Measurements from ENCODE around the gene LDHAL6B.

Gene LDHAL6B

GRCh38 chr15:59165726-59166125, 40.9 kb upstream of the LDHAL6B start:
- no peak overlapping the region for H3K4me3 ChIP-seq
- no peak overlapping the region for H3K27ac ChIP-seq
- DNase-seq (ENCODE audit: low spot score): no peak
- TF ChIP-seq, protein P1, sequence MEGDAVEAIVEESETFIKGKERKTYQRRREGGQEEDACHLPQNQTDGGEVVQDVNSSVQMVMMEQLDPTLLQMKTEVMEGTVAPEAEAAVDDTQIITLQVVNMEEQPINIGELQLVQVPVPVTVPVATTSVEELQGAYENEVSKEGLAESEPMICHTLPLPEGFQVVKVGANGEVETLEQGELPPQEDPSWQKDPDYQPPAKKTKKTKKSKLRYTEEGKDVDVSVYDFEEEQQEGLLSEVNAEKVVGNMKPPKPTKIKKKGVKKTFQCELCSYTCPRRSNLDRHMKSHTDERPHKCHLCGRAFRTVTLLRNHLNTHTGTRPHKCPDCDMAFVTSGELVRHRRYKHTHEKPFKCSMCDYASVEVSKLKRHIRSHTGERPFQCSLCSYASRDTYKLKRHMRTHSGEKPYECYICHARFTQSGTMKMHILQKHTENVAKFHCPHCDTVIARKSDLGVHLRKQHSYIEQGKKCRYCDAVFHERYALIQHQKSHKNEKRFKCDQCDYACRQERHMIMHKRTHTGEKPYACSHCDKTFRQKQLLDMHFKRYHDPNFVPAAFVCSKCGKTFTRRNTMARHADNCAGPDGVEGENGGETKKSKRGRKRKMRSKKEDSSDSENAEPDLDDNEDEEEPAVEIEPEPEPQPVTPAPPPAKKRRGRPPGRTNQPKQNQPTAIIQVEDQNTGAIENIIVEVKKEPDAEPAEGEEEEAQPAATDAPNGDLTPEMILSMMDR (IDR thresholded peaks at IDR 0.05): no peak

GRCh38 chr15:59166166-59166565, 40.5 kb upstream of the LDHAL6B start:
- TF ChIP-seq, protein P1 (IDR thresholded peaks at IDR 0.05): no peak
- Histone ChIP-seq H3K27ac (no peak overlapping the region), H3K4me3 (no peak overlapping the region)
- DNase-seq (ENCODE audit: low spot score): no peak

- no peak overlapping the region for H3K4me3 ChIP-seq
- DNase-seq (ENCODE audit: low spot score): no peak
- TF ChIP-seq, protein P1 (IDR thresholded peaks at IDR 0.05): no peak
- H3K27ac ChIP-seq: peak overlapping the region in 1 of 2 donors; percentile 2
Measured at GRCh38 chr15:59166601-59167265, 39.9 kb upstream of the LDHAL6B start.

- DNase-seq (ENCODE audit: low spot score): no peak
- Histone ChIP-seq H3K4me3 (no peak overlapping the region), H3K27ac (peak overlapping the region; percentile 70 to 82)
- TF ChIP-seq, protein P1 (IDR thresholded peaks at IDR 0.05): no peak
Measured at GRCh38 chr15:59168536-59168935, 38.1 kb upstream of the LDHAL6B start.

DNA sequence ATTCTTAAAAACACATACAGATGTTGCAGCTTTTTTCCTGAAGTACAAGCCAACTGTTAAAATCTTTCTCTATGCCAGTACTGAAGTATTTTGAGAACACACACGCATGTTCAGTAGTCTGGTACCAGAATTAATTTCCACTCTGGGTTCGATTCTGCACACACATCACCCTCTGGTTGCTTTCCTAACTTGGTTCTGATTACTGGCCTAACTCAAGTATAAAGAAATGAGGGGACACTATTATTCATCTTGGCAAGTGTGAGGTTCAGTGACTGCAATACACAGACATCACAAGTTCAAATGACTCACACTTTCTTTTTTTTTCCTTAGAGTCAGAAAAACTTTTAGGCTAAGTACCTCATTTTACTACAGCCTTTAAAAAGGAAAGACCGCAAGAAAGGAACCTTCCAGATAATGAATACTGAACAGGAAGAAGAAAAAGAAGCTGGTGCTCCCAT, 37.4 kb upstream of the LDHAL6B start:
- Histone ChIP-seq H3K27ac (peak overlapping the region; percentile 70 to 82), H3K4me3 (no peak overlapping the region)
- DNase-seq (ENCODE audit: low spot score): no peak
- TF ChIP-seq, protein P1 (IDR thresholded peaks at IDR 0.05): no peak

GRCh38 chr15:59170295-59171066, 36.2 kb upstream of the LDHAL6B start:
- peak; percentile 78 for DNase-seq (ENCODE audit: low spot score)
- H3K27ac ChIP-seq: peak overlapping the region; percentile 70 to 89

More at GRCh38 chr15:59170295-59171066, 36.2 kb upstream of the LDHAL6B start:
- TF ChIP-seq, protein P1 (IDR thresholded peaks at IDR 0.05): no peak
- no peak overlapping the region for H3K4me3 ChIP-seq
